C4-2B (cell line): ENCODE results near the gene KATNAL1.

Source experiments
- ZFX ChIP-seq: fragments of 450-650 bp; IDR thresholded peaks from 2 replicates; pipeline ENCODE4 v1.6.1; 2017
- TF ChIP-seq, protein P1 (sequence below): fragments of 450-650 bp; conservative IDR thresholded peaks from 2 replicates; pipeline ENCODE4 v1.5.1; 2017; ENCODE audit warnings: mild to moderate bottlenecking

DNA sequence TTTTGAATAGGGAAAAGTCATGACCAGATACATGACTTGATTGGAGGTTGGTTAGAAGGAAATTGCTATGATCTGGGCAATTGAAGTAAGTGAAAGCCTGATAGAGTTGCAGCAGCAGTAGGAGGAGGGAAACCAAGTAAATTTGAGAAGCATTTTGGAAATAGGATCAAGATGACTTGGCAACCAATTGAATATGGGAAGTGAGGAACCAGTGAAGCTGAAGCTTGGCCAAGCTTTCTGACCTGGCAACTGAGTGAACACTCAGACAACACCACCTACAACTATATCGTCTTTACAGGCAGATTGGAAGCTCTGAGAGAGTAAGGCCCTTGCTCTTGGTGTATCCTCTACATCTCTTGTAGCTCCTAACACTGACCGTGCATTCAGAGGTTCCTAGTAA, 16.2 kb upstream of the KATNAL1 start:
- TF ChIP-seq, protein P1, sequence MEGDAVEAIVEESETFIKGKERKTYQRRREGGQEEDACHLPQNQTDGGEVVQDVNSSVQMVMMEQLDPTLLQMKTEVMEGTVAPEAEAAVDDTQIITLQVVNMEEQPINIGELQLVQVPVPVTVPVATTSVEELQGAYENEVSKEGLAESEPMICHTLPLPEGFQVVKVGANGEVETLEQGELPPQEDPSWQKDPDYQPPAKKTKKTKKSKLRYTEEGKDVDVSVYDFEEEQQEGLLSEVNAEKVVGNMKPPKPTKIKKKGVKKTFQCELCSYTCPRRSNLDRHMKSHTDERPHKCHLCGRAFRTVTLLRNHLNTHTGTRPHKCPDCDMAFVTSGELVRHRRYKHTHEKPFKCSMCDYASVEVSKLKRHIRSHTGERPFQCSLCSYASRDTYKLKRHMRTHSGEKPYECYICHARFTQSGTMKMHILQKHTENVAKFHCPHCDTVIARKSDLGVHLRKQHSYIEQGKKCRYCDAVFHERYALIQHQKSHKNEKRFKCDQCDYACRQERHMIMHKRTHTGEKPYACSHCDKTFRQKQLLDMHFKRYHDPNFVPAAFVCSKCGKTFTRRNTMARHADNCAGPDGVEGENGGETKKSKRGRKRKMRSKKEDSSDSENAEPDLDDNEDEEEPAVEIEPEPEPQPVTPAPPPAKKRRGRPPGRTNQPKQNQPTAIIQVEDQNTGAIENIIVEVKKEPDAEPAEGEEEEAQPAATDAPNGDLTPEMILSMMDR: no peak
- TF ChIP-seq ZFX: no peak
